Esophagus squamous epithelium (tissue), 4 donors: Measurements from ENCODE around the gene SLC18A3.

Experiments used
- POLR2A ChIP-seq, 4 donors: fragments of 450-650 bp; IDR thresholded peaks; one replicate each; pipeline ENCODE4 v1.6.1; 2017; ENCODE audit warnings: antibody characterized with exemption in 4 of 4, mild to moderate bottlenecking in 4 of 4, moderate library complexity in 3 of 4
- TF ChIP-seq, protein P1 (sequence below), 6 experiments: fragments of 450-650 bp in 4 of 6; fragments of 200-600 bp in 2 of 6; sonication (generic) in 2 of 6; IDR thresholded peaks; one replicate each; pipeline ENCODE4 v1.5.1; 2016 to 2019; ENCODE audit warnings: antibody characterized with exemption in 6 of 6, mild to moderate bottlenecking in 4 of 6, moderate library complexity in 4 of 6

DNA sequence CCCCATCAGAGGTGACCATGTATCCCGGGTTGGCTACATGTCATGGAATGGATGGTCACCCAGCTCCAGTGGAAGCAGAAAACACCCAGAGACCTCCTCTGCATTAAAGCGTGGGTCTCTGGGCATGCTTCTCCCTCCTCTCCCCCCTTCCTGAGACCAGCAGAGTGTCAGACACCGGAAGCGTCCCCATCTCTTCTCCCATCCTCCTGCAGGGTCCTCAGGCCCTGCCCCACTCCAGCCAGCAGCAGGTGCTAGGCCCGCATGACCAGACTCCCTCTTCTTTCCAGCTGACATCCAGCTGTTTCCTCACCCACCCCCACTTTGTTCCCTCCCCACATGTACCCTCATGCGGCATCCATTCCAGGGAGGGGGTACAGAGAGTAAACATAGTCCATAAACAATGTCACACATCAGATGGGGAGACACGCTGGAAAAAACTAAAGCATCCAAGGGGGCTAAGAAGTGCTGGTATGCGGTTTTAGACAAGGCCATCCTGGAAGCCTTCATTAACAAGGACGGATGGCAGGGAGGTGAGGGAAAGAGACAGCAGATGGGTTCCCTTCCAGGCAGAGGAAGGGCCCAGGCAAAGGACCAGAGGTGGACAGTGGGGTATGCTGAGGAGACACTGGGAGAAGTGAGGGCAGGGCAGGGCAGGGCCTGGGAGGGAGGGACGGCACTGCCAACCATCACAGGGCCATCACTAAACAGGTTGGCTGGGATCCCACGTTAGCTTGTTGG, 12.5 kb upstream of the SLC18A3 start:
- TF ChIP-seq POLR2A (IDR thresholded peaks at IDR 0.05): no peak
- TF ChIP-seq, protein P1, sequence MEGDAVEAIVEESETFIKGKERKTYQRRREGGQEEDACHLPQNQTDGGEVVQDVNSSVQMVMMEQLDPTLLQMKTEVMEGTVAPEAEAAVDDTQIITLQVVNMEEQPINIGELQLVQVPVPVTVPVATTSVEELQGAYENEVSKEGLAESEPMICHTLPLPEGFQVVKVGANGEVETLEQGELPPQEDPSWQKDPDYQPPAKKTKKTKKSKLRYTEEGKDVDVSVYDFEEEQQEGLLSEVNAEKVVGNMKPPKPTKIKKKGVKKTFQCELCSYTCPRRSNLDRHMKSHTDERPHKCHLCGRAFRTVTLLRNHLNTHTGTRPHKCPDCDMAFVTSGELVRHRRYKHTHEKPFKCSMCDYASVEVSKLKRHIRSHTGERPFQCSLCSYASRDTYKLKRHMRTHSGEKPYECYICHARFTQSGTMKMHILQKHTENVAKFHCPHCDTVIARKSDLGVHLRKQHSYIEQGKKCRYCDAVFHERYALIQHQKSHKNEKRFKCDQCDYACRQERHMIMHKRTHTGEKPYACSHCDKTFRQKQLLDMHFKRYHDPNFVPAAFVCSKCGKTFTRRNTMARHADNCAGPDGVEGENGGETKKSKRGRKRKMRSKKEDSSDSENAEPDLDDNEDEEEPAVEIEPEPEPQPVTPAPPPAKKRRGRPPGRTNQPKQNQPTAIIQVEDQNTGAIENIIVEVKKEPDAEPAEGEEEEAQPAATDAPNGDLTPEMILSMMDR (IDR thresholded peaks at IDR 0.05): no peak
